GM18870 (cell line): Measurements from ENCODE around the gene C8B.

Experiments
- ATAC-seq: cut with Tn5 transposase; IDR thresholded peaks from one replicate; pipeline ENCODE4 v1.9.1; 2021; ENCODE audit warnings: moderate library complexity; ENCODE audit not compliant: unreplicated experiment

The C8B gene

GRCh38 chr1:56933606-56934005, 32.2 kb downstream of the C8B start:
- no peak for ATAC-seq

GRCh38 chr1:56933161-56933560, 32.7 kb downstream of the C8B start:
- no peak for ATAC-seq

GRCh38 chr1:56931686-56932085, 34.1 kb downstream of the C8B start:
- no peak for ATAC-seq

- ATAC-seq, result no peak
Measured at GRCh38 chr1:56931211-56931610, 34.6 kb downstream of the C8B start.

GRCh38 chr1:56929492-56929891, 36.3 kb downstream of the C8B start:
- no peak for ATAC-seq

GRCh38 chr1:56927986-56928385, 37.8 kb downstream of the C8B start:
- ATAC-seq, result no peak

- no peak for ATAC-seq
Measured at GRCh38 chr1:56927171-56927570, 38.6 kb downstream of the C8B start.

- ATAC-seq, result no peak
Measured at GRCh38 chr1:56925193-56925592, 40.6 kb downstream of the C8B start.

GRCh38 chr1:56924116-56924515, 41.7 kb downstream of the C8B start:
- ATAC-seq, result no peak

GRCh38 chr1:56923201-56923600, 42.6 kb downstream of the C8B start:
- ATAC-seq, result no peak

GRCh38 chr1:56922507-56922906, 43.3 kb downstream of the C8B start:
- ATAC-seq, result no peak

- ATAC-seq, result no peak
Measured at GRCh38 chr1:56922070-56922469, 43.7 kb downstream of the C8B start.

GRCh38 chr1:56921479-56921878, 44.3 kb downstream of the C8B start:
- ATAC-seq, result no peak

- ATAC-seq, result no peak
Measured at GRCh38 chr1:56920591-56921001, 45.2 kb downstream of the C8B start.

- no peak for ATAC-seq
Measured at GRCh38 chr1:56917356-56917755, 48.5 kb downstream of the C8B start.

- ATAC-seq, result no peak
Measured at GRCh38 chr1:56916630-56917029, 49.2 kb downstream of the C8B start.

GRCh38 chr1:56915960-56916359, 49.9 kb downstream of the C8B start:
- no peak for ATAC-seq

GRCh38 chr1:56912325-56912724, 53.5 kb downstream of the C8B start:
- no peak for ATAC-seq

GRCh38 chr1:56911098-56911938, 54.5 kb downstream of the C8B start:
- no peak for ATAC-seq

- ATAC-seq, result no peak
Measured at GRCh38 chr1:56910441-56910985, 55.3 kb downstream of the C8B start.

- ATAC-seq, result no peak
Measured at GRCh38 chr1:56908619-56909221, 57.1 kb downstream of the C8B start.

- no peak for ATAC-seq
Measured at GRCh38 chr1:56905667-56906066, 60.1 kb downstream of the C8B start.
